K562 treated with DMSO at 1 percent for 24 hours (cell line): Measurements from ENCODE around the gene TMEM255A. TPM values are rescaled to one million over a fixed set of nuclear protein-coding genes. Genes with fewer than 3 reads are reported as not detected.

Experiments
- total RNA-seq: library from RNA; unstranded; fragments of 300-600 nt; gene quantifications from 2 replicates; pipeline ENCODE4 v1.2.3, GENCODE V29; 2022; ENCODE audit warnings: low read depth; ENCODE audit not compliant: insufficient read depth

The TMEM255A gene
- not detected in 2 replicates for total RNA-seq

GRCh38 chrX:120310861-120311726, at the start of gene TMEM255A:
TMEM255A (minus strand) TSS chrX:120311461; CDS start chrX:120311309, 152 bp downstream.

DNA sequence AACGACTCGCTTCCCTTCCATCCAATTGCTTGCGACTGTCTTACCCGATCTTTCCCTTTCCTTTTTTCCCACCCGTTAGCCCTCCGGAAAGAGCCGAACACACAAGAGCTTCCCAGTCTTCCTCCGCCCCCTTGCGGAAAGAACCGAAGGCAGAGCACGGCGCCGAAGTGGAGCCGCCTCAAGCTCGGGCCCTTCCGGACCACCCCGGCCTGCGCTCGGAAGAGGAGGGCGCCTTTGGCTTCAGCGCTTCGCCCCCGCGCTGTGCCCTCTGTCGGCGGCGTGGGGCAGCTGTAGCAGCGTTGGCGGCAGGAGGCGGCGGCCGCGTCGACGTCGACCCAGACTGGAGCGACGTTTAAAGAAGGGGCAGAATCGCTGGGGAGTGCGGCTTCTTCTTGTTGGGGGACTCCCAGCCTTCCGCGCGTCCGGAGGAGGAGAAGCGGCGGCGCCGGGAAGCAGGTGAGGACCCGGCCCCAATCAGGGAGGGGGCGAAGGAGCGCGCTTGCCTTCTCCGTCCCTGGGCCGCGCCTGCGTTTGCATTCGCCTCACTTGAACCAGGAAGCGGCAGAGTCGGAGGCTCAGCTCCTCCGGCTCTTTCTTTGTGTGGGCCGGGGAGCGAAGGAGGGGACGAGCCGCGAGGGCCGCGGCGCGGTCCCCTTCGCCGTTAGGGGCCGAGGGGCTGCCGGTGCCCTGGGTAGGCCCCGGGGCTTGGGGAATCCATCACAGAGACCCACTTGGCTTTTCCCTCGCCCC, 60.6 kb downstream of the TMEM255A start, which contains the start of gene ZBTB33:
Gene ZBTB33 (plus strand): TSS at position 291 of the 750 bp plus-strand sequence. CDS start 2,604 bp downstream, outside the sequence.

Other genes with a start within 250 kb of the TMEM255A start
- gene RHOXF2B, start 233.8 kb downstream of the TMEM255A start, total RNA-seq, result 4.8 TPM in 2 replicates
- gene RHOXF1, start 195.5 kb downstream of the TMEM255A start, total RNA-seq, result not detected in 2 replicates
- 113 and 116 TPM in 2 replicates for gene RHOXF2, start 152.8 kb downstream of the TMEM255A start, total RNA-seq
- 6.9 and 9.2 TPM in 2 replicates for gene ZBTB33, start 60.6 kb downstream of the TMEM255A start, total RNA-seq
- not detected in 2 replicates for gene ATP1B4, start 50.6 kb upstream of the TMEM255A start, total RNA-seq
- gene LAMP2, start 157.8 kb upstream of the TMEM255A start, total RNA-seq, result 61.9 and 69.2 TPM in 2 replicates
- gene CUL4B, start 249.5 kb upstream of the TMEM255A start, total RNA-seq, result 19.1 and 22.0 TPM in 2 replicates